ENCODE results near the gene ALDH1L1.

Gene ALDH1L1

GRCh38 chr3:126098391-126098858 lies 82.0 kb downstream of the ALDH1L1 start:
- TF ChIP-seq CTCF (IDR thresholded peaks at IDR 0.05) = no peak

DNA sequence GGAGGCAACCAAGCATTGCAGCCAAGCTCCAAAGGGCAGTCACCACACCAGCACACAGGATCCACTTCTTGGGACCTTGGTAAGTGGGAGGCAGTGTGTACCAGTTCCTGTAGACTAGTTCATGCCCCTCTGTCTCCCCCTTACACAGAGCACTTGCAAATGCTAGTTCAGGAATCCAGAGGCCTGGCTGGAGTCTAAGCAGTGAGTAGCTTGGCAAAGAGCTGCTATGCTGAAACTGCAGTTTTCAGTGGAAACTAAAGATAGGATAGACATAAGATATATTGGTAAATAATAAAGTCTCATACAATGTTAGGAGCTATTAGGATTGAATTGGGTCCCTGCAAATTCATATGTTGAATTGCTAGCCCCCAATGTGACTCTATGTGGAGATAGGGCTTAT lies 82.6 kb downstream of the ALDH1L1 start:
- no peak for TF ChIP-seq CTCF (IDR thresholded peaks at IDR 0.05)

DNA sequence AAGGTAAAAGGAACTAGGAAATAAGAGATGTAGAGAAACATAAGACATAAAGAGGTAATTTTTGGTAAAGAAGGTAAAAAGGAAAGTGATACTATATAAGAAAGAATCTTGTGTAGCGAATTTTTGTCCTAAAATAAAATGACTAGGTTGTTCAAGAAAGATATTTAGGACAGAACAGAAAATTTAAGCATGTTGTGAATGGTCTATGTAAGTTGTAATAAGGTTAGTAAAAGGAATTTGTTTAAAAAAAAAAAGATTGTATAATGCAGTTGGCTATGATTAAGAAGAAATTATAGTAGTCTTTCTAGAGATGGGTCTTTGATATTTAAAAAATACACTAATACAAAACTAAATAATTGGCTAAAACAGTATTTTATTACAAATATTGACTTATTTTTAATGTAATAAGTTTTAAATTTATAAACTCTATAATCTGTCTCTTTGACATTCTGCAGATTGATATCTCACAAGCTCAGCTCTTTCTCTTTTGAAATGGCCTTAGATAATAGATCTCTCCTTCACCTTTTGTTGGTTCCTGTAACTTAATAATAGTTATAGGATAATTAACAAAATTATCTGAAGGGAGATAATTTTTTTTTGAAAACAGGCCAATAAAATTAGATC lies 92.7 kb downstream of the ALDH1L1 start:
- TF ChIP-seq CTCF (IDR thresholded peaks at IDR 0.05) = no peak

- TF ChIP-seq CTCF (IDR thresholded peaks at IDR 0.05) = no peak
These were observed 94.5 kb downstream of the ALDH1L1 start for GRCh38 chr3:126085841-126086240.

- TF ChIP-seq CTCF (IDR thresholded peaks at IDR 0.05) = no peak
These were observed 95.1 kb downstream of the ALDH1L1 start for GRCh38 chr3:126085276-126085675.

DNA sequence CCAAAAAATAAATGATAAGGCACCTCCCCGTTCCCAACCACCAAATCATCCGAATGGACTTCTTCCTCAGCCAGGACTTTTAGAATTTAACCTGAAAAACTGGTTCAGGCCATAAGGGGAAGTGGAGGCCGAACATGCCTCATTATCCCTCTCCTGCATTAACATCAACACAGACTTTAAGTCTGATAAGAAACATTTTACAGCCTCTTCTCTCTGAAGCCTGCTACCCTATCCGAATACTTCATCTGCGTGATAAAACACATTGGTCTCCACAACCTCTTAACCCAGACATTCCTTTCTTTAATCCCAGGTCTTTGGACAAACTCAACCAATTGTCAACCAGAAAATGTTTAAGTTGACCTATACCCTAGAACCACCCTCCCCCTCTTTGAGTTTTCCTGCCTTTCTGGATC lies 95.6 kb downstream of the ALDH1L1 start:
- TF ChIP-seq CTCF (IDR thresholded peaks at IDR 0.05) = no peak

GRCh38 chr3:126083913-126084767 lies 96.2 kb downstream of the ALDH1L1 start, which contains the start of gene SLC41A3:
Gene SLC41A3 (minus strand): TSS chr3:126084124. CDS start chr3:126068219, 15,905 bp downstream.
- peak; percentile 44 for TF ChIP-seq CTCF (IDR thresholded peaks at IDR 0.05)

Data from LNCAP (cell line).